HEK293T (cell line): ENCODE results near the gene POLR1D.

Source experiments
- ARNT ChIP-seq: fragments of 450-650 bp; IDR thresholded peaks from 2 replicates; pipeline ENCODE4 v1.6.1; 2017; ENCODE audit warnings: mild to moderate bottlenecking
- BHLHE40 ChIP-seq: fragments of 450-650 bp; IDR thresholded peaks from 2 replicates; pipeline ENCODE4 v1.6.1; 2016; ENCODE audit warnings: mild to moderate bottlenecking, moderate library complexity, borderline replicate concordance
- ELF4 ChIP-seq: fragments of 450-650 bp; IDR thresholded peaks from 2 replicates; pipeline ENCODE4 v1.6.1; 2017; ENCODE audit warnings: antibody characterized with exemption
- FOXA1 ChIP-seq: fragments of 450-650 bp; IDR thresholded peaks from 2 replicates; pipeline ENCODE4 v1.6.1; 2016; ENCODE audit warnings: mild to moderate bottlenecking
- FOXK2 ChIP-seq: fragments of 450-650 bp; IDR thresholded peaks from 2 replicates; pipeline ENCODE4 v1.6.1; 2016; ENCODE audit warnings: mild to moderate bottlenecking
- FOXM1 ChIP-seq: fragments of 450-650 bp; IDR thresholded peaks from 2 replicates; pipeline ENCODE4 v1.6.1; 2017; ENCODE audit warnings: mild to moderate bottlenecking, borderline replicate concordance
- HDGF ChIP-seq: fragments of 450-650 bp; IDR thresholded peaks from 2 replicates; pipeline ENCODE4 v1.6.1; 2017; ENCODE audit warnings: antibody characterized with exemption, borderline replicate concordance
- L3MBTL2 ChIP-seq: fragments of 450-650 bp; conservative IDR thresholded peaks from 2 replicates; pipeline ENCODE4 v1.6.1; 2016; ENCODE audit warnings: mild to moderate bottlenecking
- LEF1 ChIP-seq: fragments of 450-650 bp; IDR thresholded peaks from 2 replicates; pipeline ENCODE4 v1.6.1; 2017; ENCODE audit warnings: mild to moderate bottlenecking, borderline replicate concordance
- NFRKB ChIP-seq: fragments of 450-650 bp; IDR thresholded peaks from 2 replicates; pipeline ENCODE4 v1.6.1; 2016; ENCODE audit warnings: mild to moderate bottlenecking, moderate library complexity
- SP1 ChIP-seq: fragments of 450-650 bp; IDR thresholded peaks from 2 replicates; pipeline ENCODE4 v1.6.1; 2017
- SUZ12 ChIP-seq: fragments of 450-650 bp; IDR thresholded peaks from 2 replicates; pipeline ENCODE4 v1.6.1; 2016; ENCODE audit warnings: mild to moderate bottlenecking
- ZNF384 ChIP-seq: fragments of 450-650 bp; IDR thresholded peaks from 2 replicates; pipeline ENCODE4 v1.6.1; 2016
- TF ChIP-seq, protein P1 (sequence below): fragments of 450-650 bp; IDR thresholded peaks from 2 replicates; pipeline ENCODE4 v1.6.1; 2016

DNA sequence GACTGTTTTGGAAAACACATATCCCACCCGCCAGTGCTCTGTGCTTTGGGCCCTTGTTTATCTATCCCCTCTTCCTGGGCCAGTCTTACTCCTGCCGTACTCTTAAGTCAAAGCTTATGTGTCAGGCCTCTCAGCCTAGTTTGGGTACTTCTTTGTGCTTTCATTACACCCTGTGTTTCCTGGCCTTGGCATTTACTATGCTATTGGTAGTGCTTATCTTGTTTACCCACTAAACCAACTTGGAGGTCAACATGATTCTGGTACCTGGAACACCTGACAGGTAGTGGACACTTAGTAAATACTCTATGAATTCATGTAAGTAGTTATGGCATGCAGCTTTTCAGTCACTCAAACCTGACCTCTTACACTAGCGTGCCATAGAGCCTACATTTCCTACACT, 2.4 kb downstream of the POLR1D start:
- TF ChIP-seq ZNF384, result no peak
- TF ChIP-seq, protein P1, sequence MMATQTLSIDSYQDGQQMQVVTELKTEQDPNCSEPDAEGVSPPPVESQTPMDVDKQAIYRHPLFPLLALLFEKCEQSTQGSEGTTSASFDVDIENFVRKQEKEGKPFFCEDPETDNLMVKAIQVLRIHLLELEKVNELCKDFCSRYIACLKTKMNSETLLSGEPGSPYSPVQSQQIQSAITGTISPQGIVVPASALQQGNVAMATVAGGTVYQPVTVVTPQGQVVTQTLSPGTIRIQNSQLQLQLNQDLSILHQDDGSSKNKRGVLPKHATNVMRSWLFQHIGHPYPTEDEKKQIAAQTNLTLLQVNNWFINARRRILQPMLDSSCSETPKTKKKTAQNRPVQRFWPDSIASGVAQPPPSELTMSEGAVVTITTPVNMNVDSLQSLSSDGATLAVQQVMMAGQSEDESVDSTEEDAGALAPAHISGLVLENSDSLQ, result no peak
- no peak for TF ChIP-seq L3MBTL2
- no peak for TF ChIP-seq ARNT
- no peak for TF ChIP-seq FOXK2
- no peak for TF ChIP-seq SUZ12
- no peak for TF ChIP-seq ELF4
- TF ChIP-seq HDGF, result no peak
- no peak for TF ChIP-seq LEF1
- TF ChIP-seq BHLHE40, result no peak
- no peak for TF ChIP-seq FOXM1
- no peak for TF ChIP-seq FOXA1
- no peak for TF ChIP-seq SP1
- no peak for TF ChIP-seq NFRKB
